ENCODE measurements around the gene PHYHD1. TPM values are rescaled to one million over a fixed set of nuclear protein-coding genes. Genes with fewer than 3 reads are reported as not detected.

Gene PHYHD1
- total and polyA plus RNA-seq, 2 of the 13 experiments (the other 11 are each of a cell fraction or from before 2014, with no cell fraction given), result 10.6 to 25.3 TPM

GRCh38 chr9:128892221-128892921, 28.4 kb upstream of the PHYHD1 start:
- H3K4me2 ChIP-seq (ENCODE audit: low read depth, low read length), result no peak overlapping the region
- intact Hi-C loops (cut with micrococcal nuclease; ENCODE audit: unreplicated experiment), result no loop called here
- no peak overlapping the region for H3K27ac ChIP-seq (ENCODE audit: extremely low read length, insufficient read depth, low read length)
- POLR2A ChIA-PET, result no interaction called here
- no peaks in the 10 kb centered on the region for H3K9me3 ChIP-seq (ENCODE audit: low read length)
- no peak for FAIRE-seq
- peaks cover 24 to 66% of the 10 kb centered on the region in 2 experiments; a peak in 4 of 5 replicates for H3K36me3 ChIP-seq (replicated peaks in 1 of 2; ENCODE audit: control insufficient read depth in 1 of 2, insufficient read depth in 2 of 2, low read length in 2 of 2)
- H3K4me3 ChIP-seq (replicated peaks in 1 of 3; ENCODE audit: insufficient read depth in 1 of 3, low read depth in 2 of 3, low read length in 3 of 3), result no peak overlapping the region
- CTCF ChIA-PET (ENCODE audit: low intra/inter-chr PET ratio, low total read pairs), result no interaction called here
- in situ Hi-C loops (cut with HindIII; ENCODE audit: extremely low pct_ligation_motif_present, low pct_unique_long_range_greater_than_20kb), result no loop called here
- H2AFZ ChIP-seq (ENCODE audit: low read length), result no peak overlapping the region
- H3K79me2 ChIP-seq (ENCODE audit: insufficient read depth, low read length), result peaks cover 18% of the 10 kb centered on the region
- ATAC-seq, result peak; percentile 36; the same call in 1 of the 3 replicates
- no peak overlapping the region for H3K9ac ChIP-seq (ENCODE audit: insufficient read depth, low read depth, low read length)
- H4K20me1 ChIP-seq (ENCODE audit: insufficient read depth, low read length), result no peaks in the 10 kb centered on the region
- no peak for TF ChIP-seq AHR (CRISPR knock-in tag; IDR thresholded peaks at IDR 0.05)
- 0 out of 2 replicates have a peak, but pooled peaks have one; percentile 5 for TF ChIP-seq HNRNPL (IDR thresholded peaks at IDR 0.05; ENCODE audit: low read depth, low read length)
- no peak for TF ChIP-seq ZMYM3 (CRISPR knock-in tag; IDR thresholded peaks at IDR 0.05)
- TF ChIP-seq ARNT (IDR thresholded peaks at IDR 0.05), result no peak
- TF ChIP-seq ZNF329 (CRISPR knock-in tag; IDR thresholded peaks at IDR 0.05; ENCODE audit: low read depth), result no peak
- TF ChIP-seq SRF (IDR thresholded peaks at IDR 0.05; ENCODE audit: low read depth, low read length), result no peak
- no peak for TF ChIP-seq ZNF646 (CRISPR knock-in tag; IDR thresholded peaks at IDR 0.05)
- TF ChIP-seq ZNF3 (CRISPR knock-in tag; IDR thresholded peaks at IDR 0.05), result no peak
- TF ChIP-seq ZKSCAN1 (IDR thresholded peaks at IDR 0.05; ENCODE audit: low read length), result no peak
- TF ChIP-seq DRAP1 (CRISPR knock-in tag; IDR thresholded peaks at IDR 0.05), result no peak
- TF ChIP-seq PATZ1 (CRISPR knock-in tag; IDR thresholded peaks at IDR 0.05), result 0 out of 2 replicates have a peak, but pooled peaks have one; percentile 13
- no peak for TF ChIP-seq ZNF564 (CRISPR knock-in tag; IDR thresholded peaks at IDR 0.05)
- TF ChIP-seq SNRNP70 (IDR thresholded peaks at IDR 0.05; ENCODE audit: low read depth, low read length), result no peak
- no peak for TF ChIP-seq ZNF101 (CRISPR knock-in tag; IDR thresholded peaks at IDR 0.05; ENCODE audit: borderline replicate concordance, low read depth)
- TF ChIP-seq ZNF747 (CRISPR knock-in tag; IDR thresholded peaks at IDR 0.05; ENCODE audit: borderline replicate concordance), result no peak
- TF ChIP-seq AGO2 (optimal IDR thresholded peaks at IDR 0.05; ENCODE audit: low read depth, low read length), result no peak
- TF ChIP-seq MBD4 (IDR thresholded peaks at IDR 0.05; ENCODE audit: borderline replicate concordance, low read length), result no peak
- no peak for TF ChIP-seq CENPT (CRISPR knock-in tag; IDR thresholded peaks at IDR 0.05; ENCODE audit: low read depth)
- 90% methylated on average over 2 of the region's 17 CpGs for WGBS (ENCODE audit: low lambda C conversion rate)
- DNase-seq (ENCODE audit: low spot score), result no peak
- BruUV-seq (replicated peaks), result no TSS peak
- H3K27me3 ChIP-seq (ENCODE audit: control insufficient read depth in 1 of 2, insufficient read depth in 2 of 2, low read length in 2 of 2), result no peaks in the 10 kb centered on the region
- no peaks in the 10 kb centered on the region for H3K4me1 ChIP-seq (ENCODE audit: insufficient read depth, low read length)
